ENCODE data around the gene CCDC110. TPM values are rescaled to one million over a fixed set of nuclear protein-coding genes. Genes with fewer than 3 reads are reported as not detected.

CCDC110 gene
- total RNA-seq, 1 experiment from 2014 or later = not detected

GRCh38 chr4:185502386-185502785 lies 30.9 kb upstream of the CCDC110 start:
- no peaks in the 10 kb centered on the region for H3K27me3 Mint-ChIP-seq (ENCODE audit: unreplicated experiment)
- TF ChIP-seq, protein P1, sequence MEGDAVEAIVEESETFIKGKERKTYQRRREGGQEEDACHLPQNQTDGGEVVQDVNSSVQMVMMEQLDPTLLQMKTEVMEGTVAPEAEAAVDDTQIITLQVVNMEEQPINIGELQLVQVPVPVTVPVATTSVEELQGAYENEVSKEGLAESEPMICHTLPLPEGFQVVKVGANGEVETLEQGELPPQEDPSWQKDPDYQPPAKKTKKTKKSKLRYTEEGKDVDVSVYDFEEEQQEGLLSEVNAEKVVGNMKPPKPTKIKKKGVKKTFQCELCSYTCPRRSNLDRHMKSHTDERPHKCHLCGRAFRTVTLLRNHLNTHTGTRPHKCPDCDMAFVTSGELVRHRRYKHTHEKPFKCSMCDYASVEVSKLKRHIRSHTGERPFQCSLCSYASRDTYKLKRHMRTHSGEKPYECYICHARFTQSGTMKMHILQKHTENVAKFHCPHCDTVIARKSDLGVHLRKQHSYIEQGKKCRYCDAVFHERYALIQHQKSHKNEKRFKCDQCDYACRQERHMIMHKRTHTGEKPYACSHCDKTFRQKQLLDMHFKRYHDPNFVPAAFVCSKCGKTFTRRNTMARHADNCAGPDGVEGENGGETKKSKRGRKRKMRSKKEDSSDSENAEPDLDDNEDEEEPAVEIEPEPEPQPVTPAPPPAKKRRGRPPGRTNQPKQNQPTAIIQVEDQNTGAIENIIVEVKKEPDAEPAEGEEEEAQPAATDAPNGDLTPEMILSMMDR (IDR thresholded peaks at IDR 0.05; ENCODE audit: unreplicated experiment) = no peak
- no peak overlapping the region for H3K4me3 Mint-ChIP-seq (ENCODE audit: low read depth, unreplicated experiment)
- no peaks in the 10 kb centered on the region for H3K36me3 Mint-ChIP-seq (ENCODE audit: insufficient read depth, unreplicated experiment)
- intact Hi-C loops (cut with micrococcal nuclease; ENCODE audit: unreplicated experiment) = no loop called here
- H3K9me3 Mint-ChIP-seq (ENCODE audit: low read depth, unreplicated experiment) = no peaks in the 10 kb centered on the region
- DNase-seq = no peak
- no peak overlapping the region for H3K27ac Mint-ChIP-seq (ENCODE audit: unreplicated experiment)
- no peaks in the 10 kb centered on the region for H3K4me1 Mint-ChIP-seq (ENCODE audit: low read depth, unreplicated experiment)
- BruUV-seq (replicated peaks) = no TSS peak
- CTCF ChIA-PET = no interaction called here

DNA sequence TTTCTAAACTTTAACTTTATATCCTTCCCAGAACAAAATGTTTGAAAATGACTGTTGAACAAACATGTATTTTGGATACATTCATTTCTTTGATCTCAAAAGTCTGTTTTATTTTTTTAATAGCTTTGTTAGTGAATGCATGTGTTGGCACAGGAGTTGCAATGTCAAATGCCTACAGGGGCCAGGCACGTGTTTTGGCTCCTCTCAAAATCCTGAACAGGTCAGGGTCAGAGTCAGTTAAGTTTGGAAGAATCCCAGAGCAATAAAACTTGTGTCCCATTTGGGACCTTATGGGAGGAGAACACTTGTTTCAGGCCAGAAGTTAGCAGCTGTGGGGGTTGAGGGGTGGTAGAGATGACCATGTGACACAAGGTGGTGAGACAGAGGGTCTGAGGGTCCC lies 29.0 kb upstream of the CCDC110 start:
- no TSS peak for BruUV-seq (replicated peaks)
- no peaks in the 10 kb centered on the region for H3K9me3 Mint-ChIP-seq (ENCODE audit: low read depth, unreplicated experiment)
- no peaks in the 10 kb centered on the region for H3K4me1 Mint-ChIP-seq (ENCODE audit: low read depth, unreplicated experiment)
- no peak for DNase-seq
- intact Hi-C loops (cut with micrococcal nuclease; ENCODE audit: unreplicated experiment) = no loop called here
- H3K4me3 Mint-ChIP-seq (ENCODE audit: low read depth, unreplicated experiment) = no peak overlapping the region
- no peaks in the 10 kb centered on the region for H3K27me3 Mint-ChIP-seq (ENCODE audit: unreplicated experiment)
- CTCF ChIA-PET = no interaction called here
- TF ChIP-seq, protein P1 (IDR thresholded peaks at IDR 0.05; ENCODE audit: unreplicated experiment) = no peak
- no peaks in the 10 kb centered on the region for H3K36me3 Mint-ChIP-seq (ENCODE audit: insufficient read depth, unreplicated experiment)
- no peak overlapping the region for H3K27ac Mint-ChIP-seq (ENCODE audit: unreplicated experiment)

- Mint-ChIP-seq H3K4me1 (ENCODE audit: low read depth, unreplicated experiment) (no peaks in the 10 kb centered on the region), H3K27ac (ENCODE audit: unreplicated experiment) (no peak overlapping the region), H3K4me3 (ENCODE audit: low read depth, unreplicated experiment) (no peak overlapping the region), H3K9me3 (ENCODE audit: low read depth, unreplicated experiment) (no peaks in the 10 kb centered on the region), H3K36me3 (ENCODE audit: insufficient read depth, unreplicated experiment) (no peaks in the 10 kb centered on the region), H3K27me3 (ENCODE audit: unreplicated experiment) (no peaks in the 10 kb centered on the region)
- TF ChIP-seq, protein P1 (IDR thresholded peaks at IDR 0.05; ENCODE audit: unreplicated experiment) = no peak
- intact Hi-C loops (cut with micrococcal nuclease; ENCODE audit: unreplicated experiment) = no loop called here
- CTCF ChIA-PET = no interaction called here
- no peak for DNase-seq
- BruUV-seq (replicated peaks) = no TSS peak
Observed at GRCh38 chr4:185500035-185500434, 28.5 kb upstream of the CCDC110 start.

DNA sequence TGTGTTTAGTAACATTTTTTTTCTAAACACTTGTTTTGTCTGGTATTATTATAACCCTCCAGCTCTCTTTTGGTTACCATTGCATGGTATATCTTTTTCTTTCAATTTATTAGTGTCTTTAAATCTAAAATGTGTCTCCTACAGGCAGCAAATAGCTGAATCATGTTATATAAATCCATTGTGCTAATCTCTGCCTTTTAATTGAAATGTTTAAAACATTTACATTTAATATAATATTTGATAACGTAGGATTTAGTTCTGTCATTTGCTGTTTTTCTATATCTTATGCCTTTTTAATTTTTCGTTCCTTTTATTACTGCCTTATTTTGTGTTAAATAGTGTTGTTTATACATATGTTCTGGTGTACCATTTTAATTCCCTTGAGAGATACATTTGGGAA lies 17.1 kb upstream of the CCDC110 start:
- Mint-ChIP-seq H3K4me3 (ENCODE audit: low read depth, unreplicated experiment) (no peak overlapping the region), H3K27ac (ENCODE audit: unreplicated experiment) (no peak overlapping the region), H3K27me3 (ENCODE audit: unreplicated experiment) (no peaks in the 10 kb centered on the region), H3K9me3 (ENCODE audit: low read depth, unreplicated experiment) (peaks cover 3% of the 10 kb centered on the region), H3K4me1 (ENCODE audit: low read depth, unreplicated experiment) (no peaks in the 10 kb centered on the region), H3K36me3 (ENCODE audit: insufficient read depth, unreplicated experiment) (no peaks in the 10 kb centered on the region)
- CTCF ChIA-PET = no interaction called here
- DNase-seq = no peak
- intact Hi-C loops (cut with micrococcal nuclease; ENCODE audit: unreplicated experiment) = no loop called here
- BruUV-seq (replicated peaks) = no TSS peak
- TF ChIP-seq, protein P1 (IDR thresholded peaks at IDR 0.05; ENCODE audit: unreplicated experiment) = no peak

- no peak for DNase-seq
- Mint-ChIP-seq H3K27me3 (ENCODE audit: unreplicated experiment) (peaks cover 21% of the 10 kb centered on the region), H3K36me3 (ENCODE audit: insufficient read depth, unreplicated experiment) (no peaks in the 10 kb centered on the region), H3K4me3 (ENCODE audit: low read depth, unreplicated experiment) (no peak overlapping the region), H3K27ac (ENCODE audit: unreplicated experiment) (no peak overlapping the region), H3K4me1 (ENCODE audit: low read depth, unreplicated experiment) (no peaks in the 10 kb centered on the region), H3K9me3 (ENCODE audit: low read depth, unreplicated experiment) (no peaks in the 10 kb centered on the region)
- intact Hi-C loops (cut with micrococcal nuclease; ENCODE audit: unreplicated experiment) = no loop called here
- TF ChIP-seq, protein P1 (IDR thresholded peaks at IDR 0.05; ENCODE audit: unreplicated experiment) = no peak
- no TSS peak for BruUV-seq (replicated peaks)
- CTCF ChIA-PET = no interaction called here
Observed at GRCh38 chr4:185481401-185481800, 9.9 kb upstream of the CCDC110 start.

All from Calu3 (cell line).